Cerebellar cortex (tissue), 1 donor: Measurements from ENCODE around the gene DUSP28.
A peak's percentile ranks its signal among the peaks of the same experiment; 100 is the strongest.

Experiments
- DNase-seq: peaks from one replicate; pipeline ENCODE4 v3.0.0-alpha.2; 2015; ENCODE audit warnings: low spot score

Gene DUSP28

GRCh38 chr2:240601061-240601830 is 41.1 kb downstream of the DUSP28 start:
- DNase-seq, result no peak

GRCh38 chr2:240601831-240602160 is 41.6 kb downstream of the DUSP28 start:
- no peak for DNase-seq

- DNase-seq, result no peak
These were observed 42.3 kb downstream of the DUSP28 start for GRCh38 chr2:240602266-240603050.

GRCh38 chr2:240603081-240603835 is 43.1 kb downstream of the DUSP28 start:
- DNase-seq, result no peak

GRCh38 chr2:240603846-240604245 is 43.7 kb downstream of the DUSP28 start:
- DNase-seq, result no peak

GRCh38 chr2:240604291-240604938 is 44.3 kb downstream of the DUSP28 start:
- peak; percentile 64 for DNase-seq

GRCh38 chr2:240604939-240605716 is 45.0 kb downstream of the DUSP28 start:
- DNase-seq, result no peak

GRCh38 chr2:240605867-240606743 is 45.9 kb downstream of the DUSP28 start:
- no peak for DNase-seq

- DNase-seq, result no peak
These were observed 51.5 kb downstream of the DUSP28 start for GRCh38 chr2:240611601-240612210.
